ENCODE results near the gene LOXHD1.
A peak's percentile ranks its signal among the peaks of the same experiment; 100 is the strongest.

Gene LOXHD1

GRCh38 chr18:46482831-46483230 lies 174.2 kb downstream of the LOXHD1 start:
- no peak for DNase-seq (ENCODE audit: low read depth in 3 of 3, low spot score in 1 of 3)

- no peak for DNase-seq (ENCODE audit: low read depth in 3 of 3, low spot score in 1 of 3)
These were observed 175.2 kb downstream of the LOXHD1 start for GRCh38 chr18:46481847-46482245.

- peak in 1 of 3 donors; percentile 35 for DNase-seq (ENCODE audit: low read depth in 3 of 3, low spot score in 1 of 3)
These were observed 175.8 kb downstream of the LOXHD1 start for GRCh38 chr18:46481048-46481846.

- DNase-seq (ENCODE audit: low read depth in 3 of 3, low spot score in 1 of 3), result no peak
These were observed 176.8 kb downstream of the LOXHD1 start for GRCh38 chr18:46480226-46480625.

GRCh38 chr18:46478796-46479195 lies 178.2 kb downstream of the LOXHD1 start:
- no peak for DNase-seq (ENCODE audit: low read depth in 3 of 3, low spot score in 1 of 3)

- DNase-seq (ENCODE audit: low read depth in 3 of 3, low spot score in 1 of 3), result no peak
These were observed 179.5 kb downstream of the LOXHD1 start for GRCh38 chr18:46477425-46478011.

- no peak for DNase-seq (ENCODE audit: low read depth in 3 of 3, low spot score in 1 of 3)
These were observed 181.6 kb downstream of the LOXHD1 start for GRCh38 chr18:46475390-46475752.

GRCh38 chr18:46474487-46475389 lies 182.3 kb downstream of the LOXHD1 start:
- DNase-seq (ENCODE audit: low read depth in 3 of 3, low spot score in 1 of 3), result no peak

- DNase-seq (ENCODE audit: low read depth in 3 of 3, low spot score in 1 of 3), result no peak
These were observed 185.1 kb downstream of the LOXHD1 start for GRCh38 chr18:46471809-46472498.

GRCh38 chr18:46470714-46471113 lies 186.3 kb downstream of the LOXHD1 start:
- no peak for DNase-seq (ENCODE audit: low read depth in 3 of 3, low spot score in 1 of 3)

- DNase-seq (ENCODE audit: low read depth in 3 of 3, low spot score in 1 of 3), result no peak
These were observed 187.7 kb downstream of the LOXHD1 start for GRCh38 chr18:46469186-46469915.

- DNase-seq (ENCODE audit: low read depth in 3 of 3, low spot score in 1 of 3), result no peak
These were observed 188.4 kb downstream of the LOXHD1 start for GRCh38 chr18:46468426-46469180.

GRCh38 chr18:46466234-46467160 lies 190.5 kb downstream of the LOXHD1 start:
- DNase-seq (ENCODE audit: low read depth in 3 of 3, low spot score in 1 of 3), result no peak

GRCh38 chr18:46464926-46465655 lies 191.9 kb downstream of the LOXHD1 start:
- no peak for DNase-seq (ENCODE audit: low read depth in 3 of 3, low spot score in 1 of 3)

GRCh38 chr18:46462523-46462922 lies 194.5 kb downstream of the LOXHD1 start:
- no peak for DNase-seq (ENCODE audit: low read depth in 3 of 3, low spot score in 1 of 3)

GRCh38 chr18:46461993-46462392 lies 195.0 kb downstream of the LOXHD1 start:
- DNase-seq (ENCODE audit: low read depth in 3 of 3, low spot score in 1 of 3), result no peak

- no peak for DNase-seq (ENCODE audit: low read depth in 3 of 3, low spot score in 1 of 3)
These were observed 196.3 kb downstream of the LOXHD1 start for GRCh38 chr18:46460754-46461153.
